Stimulated activated naive CD8-positive, alpha-beta T cell treated with anti-CD3 and anti-CD28 coated beads, Interleukin-15, Interleukin-2, amounts not matched to agents 100 ng/mL and 50 ng/mL, for 24 hours (primary cell): Measurements from ENCODE around the gene SASH3.

ENCODE experiments used
- H3K27ac Mint-ChIP-seq: one replicate; pipeline ENCODE4 v1.8.0; 2021; ENCODE audit warnings: mild to moderate bottlenecking, mixed read lengths
- H3K27me3 Mint-ChIP-seq: one replicate; pipeline ENCODE4 v1.8.0; 2021; ENCODE audit warnings: mixed read lengths
- H3K36me3 Mint-ChIP-seq: one replicate; pipeline ENCODE4 v1.8.0; 2021; ENCODE audit warnings: low read depth, mixed read lengths
- H3K4me1 Mint-ChIP-seq: one replicate; pipeline ENCODE4 v1.8.0; 2021; ENCODE audit warnings: low read depth, mixed read lengths
- H3K4me3 Mint-ChIP-seq: one replicate; pipeline ENCODE4 v1.8.0; 2021; ENCODE audit warnings: mild to moderate bottlenecking, mixed read lengths
- H3K9me3 Mint-ChIP-seq: one replicate; pipeline ENCODE4 v1.8.0; 2021; ENCODE audit warnings: mixed read lengths

SASH3 gene

DNA sequence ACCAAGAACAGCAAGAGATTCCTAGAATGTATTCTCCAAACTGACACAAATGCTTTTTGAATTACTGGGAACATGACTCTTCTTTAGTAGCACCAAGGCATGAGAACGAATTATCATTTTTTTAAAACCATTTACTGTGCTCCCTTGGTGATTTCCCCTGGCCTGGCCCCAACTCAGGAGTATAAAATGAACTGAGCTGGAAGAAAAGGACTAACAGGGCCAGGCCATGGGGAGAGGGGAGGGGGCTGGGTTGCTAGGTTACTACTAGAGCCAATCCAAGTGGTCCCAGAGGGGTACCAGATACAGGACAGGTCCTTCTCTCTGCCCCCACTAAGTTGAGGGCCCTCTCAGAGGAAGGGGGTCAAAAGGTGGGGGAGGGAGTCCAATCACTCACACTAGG, 23.1 kb downstream of the SASH3 start:
- Mint-ChIP-seq H3K27ac (no peak overlapping the region), H3K4me1 (peaks cover 31% of the 10 kb centered on the region), H3K9me3 (no peaks in the 10 kb centered on the region), H3K36me3 (peaks cover 11% of the 10 kb centered on the region), H3K27me3 (no peaks in the 10 kb centered on the region), H3K4me3 (no peak overlapping the region)

DNA sequence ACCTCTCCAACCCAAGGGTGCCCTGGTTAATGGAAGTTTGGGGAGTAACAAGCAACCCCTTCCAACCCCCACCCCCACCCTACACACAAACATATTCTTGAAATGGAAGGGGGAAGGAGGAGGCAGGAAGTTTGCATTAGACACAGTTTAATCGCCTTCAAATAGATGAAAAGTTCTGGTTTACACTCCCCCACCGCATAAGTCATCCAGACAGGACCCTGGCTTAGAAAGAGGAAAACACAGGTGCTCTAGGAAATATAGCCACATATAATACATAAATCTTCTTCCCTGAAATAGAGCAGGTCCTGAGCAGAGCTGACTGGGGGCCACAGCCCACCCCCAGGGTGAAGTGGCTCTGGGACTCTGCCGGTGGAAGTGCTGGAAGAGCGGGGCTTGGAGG, 25.1 kb downstream of the SASH3 start:
- Mint-ChIP-seq H3K9me3 (no peaks in the 10 kb centered on the region), H3K4me3 (no peak overlapping the region), H3K27ac (no peak overlapping the region), H3K27me3 (no peaks in the 10 kb centered on the region), H3K36me3 (peaks cover 19% of the 10 kb centered on the region), H3K4me1 (peaks cover 28% of the 10 kb centered on the region)

DNA sequence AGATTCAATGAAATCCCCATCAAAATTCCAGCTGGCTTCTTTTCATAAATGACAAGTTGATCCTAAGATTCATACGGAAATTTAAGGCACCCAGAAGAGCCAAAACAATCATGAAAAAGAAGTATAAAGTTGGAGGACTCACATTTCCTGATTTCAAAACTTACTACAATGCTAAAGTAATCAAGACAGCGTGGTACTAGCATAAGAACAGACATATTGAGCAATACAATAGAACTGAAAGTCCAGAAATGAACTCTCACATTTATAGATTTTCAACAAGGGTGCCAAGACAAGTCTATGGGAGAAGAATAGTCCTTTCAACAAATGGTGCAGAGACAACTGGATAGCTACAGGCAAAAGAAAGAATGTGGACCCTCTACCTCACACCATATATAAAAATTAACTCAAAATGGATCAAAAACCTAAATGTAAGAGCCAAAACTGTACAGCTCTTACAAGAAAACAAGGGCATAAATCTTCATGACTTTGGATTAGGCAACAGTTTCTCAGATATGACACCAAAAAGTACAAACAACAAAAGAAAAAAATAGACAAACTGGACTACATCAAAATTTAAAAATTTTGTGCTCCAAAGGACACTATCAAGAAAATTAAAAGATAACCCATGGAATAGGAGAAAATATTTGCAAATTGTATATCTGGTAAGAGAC, 28.5 kb downstream of the SASH3 start:
- Mint-ChIP-seq H3K27ac (no peak overlapping the region), H3K4me1 (peaks cover 26% of the 10 kb centered on the region), H3K9me3 (no peaks in the 10 kb centered on the region), H3K36me3 (peaks cover 34% of the 10 kb centered on the region), H3K4me3 (peak overlapping the region; percentile 10), H3K27me3 (no peaks in the 10 kb centered on the region)

DNA sequence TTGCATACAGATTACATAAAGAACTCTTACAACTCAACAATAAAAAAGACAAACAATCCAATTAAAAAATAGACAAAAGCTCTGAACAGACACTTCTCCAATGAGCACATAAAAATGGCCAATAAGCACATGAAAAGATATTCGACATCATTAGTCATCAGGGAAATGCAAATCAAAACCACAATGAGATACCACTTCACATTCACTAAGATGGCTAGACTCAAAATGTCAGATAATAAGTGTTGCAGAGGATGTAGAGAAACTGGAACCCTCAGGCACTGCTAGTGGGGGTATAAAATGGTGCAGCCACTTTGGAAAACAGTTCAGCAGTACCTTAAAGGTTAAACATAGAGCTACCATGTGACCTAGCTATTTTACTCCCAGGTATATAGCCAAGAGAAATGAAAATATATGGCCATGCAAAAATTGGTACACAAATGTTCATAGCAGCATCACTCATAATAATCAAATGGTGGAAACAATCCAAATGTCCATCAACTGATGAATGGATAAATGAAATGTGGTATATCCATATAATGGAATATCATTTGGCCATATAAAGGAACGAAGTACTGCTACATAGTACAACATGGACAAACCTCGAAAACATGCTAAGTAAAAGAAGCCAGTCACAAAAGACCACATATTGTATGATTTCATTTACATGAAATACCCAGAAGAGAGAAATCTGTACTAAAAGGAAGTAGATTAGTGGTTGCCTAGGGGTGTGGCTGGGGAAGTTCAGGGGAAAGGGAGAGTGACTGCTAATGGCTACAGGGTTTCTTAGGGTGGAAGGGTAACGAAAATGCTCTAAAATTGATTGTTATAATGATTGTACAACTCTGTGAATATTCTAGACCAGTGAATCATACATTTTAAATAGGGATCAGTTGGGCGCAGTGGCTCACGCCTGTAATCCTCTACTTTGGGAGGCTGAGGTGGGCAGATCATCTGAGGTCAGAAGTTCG, 29.4 kb downstream of the SASH3 start:
- Mint-ChIP-seq H3K27ac (no peak overlapping the region), H3K4me3 (peak overlapping the region; percentile 10), H3K36me3 (peaks cover 30% of the 10 kb centered on the region), H3K9me3 (no peaks in the 10 kb centered on the region), H3K27me3 (no peaks in the 10 kb centered on the region), H3K4me1 (peaks cover 20% of the 10 kb centered on the region)

DNA sequence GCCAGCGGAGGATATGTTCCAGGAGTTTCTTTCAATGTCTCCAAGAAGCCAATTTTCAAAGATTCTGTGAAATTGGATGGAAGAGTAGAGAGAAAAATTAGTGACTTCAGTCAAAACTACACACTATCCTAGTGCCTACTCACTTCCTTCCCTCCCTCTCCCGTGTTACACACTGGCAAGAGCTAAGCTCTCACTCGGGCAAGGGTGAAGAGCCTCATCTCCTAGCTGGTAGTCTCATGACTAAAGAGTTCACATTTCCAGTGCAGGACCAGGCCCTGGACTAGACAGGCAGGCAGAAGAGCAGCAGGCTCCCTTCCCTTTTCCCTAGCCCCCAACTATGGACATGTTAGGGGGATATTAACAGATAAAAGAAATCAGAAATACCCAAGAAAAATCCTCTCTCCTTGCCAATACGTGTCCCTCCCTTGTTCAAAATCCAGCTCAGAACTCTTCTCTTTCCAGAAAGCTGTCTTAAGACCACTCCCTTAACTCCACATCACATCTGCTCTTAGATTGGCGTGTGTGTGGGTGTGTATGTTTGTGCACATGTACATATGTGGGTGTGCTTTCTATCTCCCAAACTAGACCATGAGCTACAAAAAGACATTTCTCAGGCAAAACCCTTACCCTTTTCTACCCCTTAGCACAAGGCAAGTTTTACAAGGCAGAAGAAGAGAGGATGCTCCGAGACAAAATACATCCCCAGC, 34.1 kb downstream of the SASH3 start:
- H3K4me3 Mint-ChIP-seq, result no peak overlapping the region
- no peaks in the 10 kb centered on the region for H3K9me3 Mint-ChIP-seq
- no peaks in the 10 kb centered on the region for H3K27me3 Mint-ChIP-seq
- peaks cover 29% of the 10 kb centered on the region for H3K36me3 Mint-ChIP-seq
- H3K27ac Mint-ChIP-seq, result no peak overlapping the region
- H3K4me1 Mint-ChIP-seq, result peaks cover 11% of the 10 kb centered on the region

DNA sequence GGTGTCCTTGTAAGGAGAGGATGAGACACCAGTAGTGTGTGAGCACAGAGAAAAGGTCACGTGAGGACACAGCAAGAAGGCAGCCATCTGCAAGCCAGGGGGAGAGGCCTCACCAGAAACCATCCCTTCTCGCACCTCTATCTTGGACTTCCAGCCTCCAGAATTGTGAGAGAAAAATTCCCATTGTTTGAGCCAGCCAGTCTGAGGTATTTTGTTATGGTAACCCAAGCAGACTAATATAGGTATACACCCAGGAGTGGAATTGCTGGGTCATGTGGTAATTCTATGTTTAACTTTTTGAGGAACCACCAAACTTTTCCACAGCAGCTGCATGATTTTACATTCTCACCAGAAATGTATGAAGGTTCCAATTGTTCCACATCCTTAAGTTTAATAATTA, 38.4 kb downstream of the SASH3 start:
- H3K4me1 Mint-ChIP-seq, result peaks cover 2% of the 10 kb centered on the region
- H3K4me3 Mint-ChIP-seq, result no peak overlapping the region
- no peaks in the 10 kb centered on the region for H3K9me3 Mint-ChIP-seq
- H3K27me3 Mint-ChIP-seq, result no peaks in the 10 kb centered on the region
- peaks cover 12% of the 10 kb centered on the region for H3K36me3 Mint-ChIP-seq
- no peak overlapping the region for H3K27ac Mint-ChIP-seq

DNA sequence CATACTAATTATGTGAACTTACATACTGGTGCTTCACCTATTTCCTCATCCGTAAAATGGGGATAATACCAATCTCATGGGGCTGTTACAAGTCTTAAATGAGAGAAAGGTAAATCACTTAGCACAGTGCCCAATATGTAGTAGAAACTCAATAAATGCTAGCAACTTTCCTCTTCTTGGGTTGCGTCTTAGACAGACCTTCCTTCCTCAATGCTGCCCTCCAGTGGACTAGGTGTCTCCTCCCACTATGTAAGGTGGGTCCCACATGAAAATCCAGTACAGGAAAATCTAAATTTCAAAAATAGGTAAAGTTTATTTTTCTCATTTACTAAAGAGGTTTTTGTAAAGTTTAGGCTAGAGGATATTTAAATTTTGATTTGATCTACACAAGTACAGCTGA, 43.4 kb downstream of the SASH3 start:
- H3K36me3 Mint-ChIP-seq, result peaks cover 5% of the 10 kb centered on the region
- H3K27ac Mint-ChIP-seq, result peak overlapping the region; percentile 82
- no peak overlapping the region for H3K4me3 Mint-ChIP-seq
- peaks cover 14% of the 10 kb centered on the region for H3K4me1 Mint-ChIP-seq
- no peaks in the 10 kb centered on the region for H3K27me3 Mint-ChIP-seq
- H3K9me3 Mint-ChIP-seq, result no peaks in the 10 kb centered on the region

DNA sequence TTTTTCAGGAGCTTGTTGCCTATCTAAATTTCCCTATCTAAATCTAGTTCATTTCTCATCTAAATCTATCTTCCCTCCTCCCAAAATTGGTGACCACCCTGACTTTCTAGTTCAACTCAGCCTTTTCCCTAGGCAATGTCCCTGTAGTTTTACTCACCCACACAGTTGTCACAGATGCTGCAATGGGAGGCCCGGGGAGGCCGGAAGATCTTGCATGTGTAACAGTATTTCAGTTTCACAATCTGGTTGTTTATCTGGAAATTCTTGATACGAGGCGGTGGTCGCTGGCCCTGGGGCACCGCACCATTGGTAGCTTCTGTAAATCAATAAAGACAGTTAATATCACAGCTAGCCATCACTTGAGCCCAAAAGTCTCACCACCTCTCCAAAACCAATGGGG, 43.8 kb downstream of the SASH3 start:
- peak overlapping the region; percentile 82 for H3K27ac Mint-ChIP-seq
- H3K27me3 Mint-ChIP-seq, result no peaks in the 10 kb centered on the region
- peaks cover 6% of the 10 kb centered on the region for H3K36me3 Mint-ChIP-seq
- no peaks in the 10 kb centered on the region for H3K9me3 Mint-ChIP-seq
- peaks cover 14% of the 10 kb centered on the region for H3K4me1 Mint-ChIP-seq
- peak overlapping the region; percentile 21 for H3K4me3 Mint-ChIP-seq

DNA sequence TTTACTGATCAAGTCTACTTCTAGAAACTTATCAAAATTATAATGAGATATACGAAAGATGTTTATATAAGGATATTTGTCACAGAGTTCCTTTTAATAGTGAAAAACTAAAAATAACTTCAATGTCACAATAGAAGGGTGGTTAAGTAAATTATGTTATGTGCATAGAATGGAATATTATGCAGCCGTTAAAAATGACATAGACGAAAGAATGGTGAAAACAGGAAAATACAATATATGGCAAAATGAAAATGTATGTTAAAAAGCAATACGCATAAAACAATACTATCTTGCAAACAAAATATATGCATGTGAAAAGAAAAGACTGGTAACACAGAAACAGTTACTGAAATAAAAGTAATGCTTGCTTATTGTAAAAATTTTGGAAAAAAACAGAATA, 44.9 kb downstream of the SASH3 start:
- H3K9me3 Mint-ChIP-seq, result no peaks in the 10 kb centered on the region
- H3K4me3 Mint-ChIP-seq, result no peak overlapping the region
- H3K27ac Mint-ChIP-seq, result no peak overlapping the region
- peaks cover 9% of the 10 kb centered on the region for H3K36me3 Mint-ChIP-seq
- H3K4me1 Mint-ChIP-seq, result peaks cover 14% of the 10 kb centered on the region
- H3K27me3 Mint-ChIP-seq, result no peaks in the 10 kb centered on the region

DNA sequence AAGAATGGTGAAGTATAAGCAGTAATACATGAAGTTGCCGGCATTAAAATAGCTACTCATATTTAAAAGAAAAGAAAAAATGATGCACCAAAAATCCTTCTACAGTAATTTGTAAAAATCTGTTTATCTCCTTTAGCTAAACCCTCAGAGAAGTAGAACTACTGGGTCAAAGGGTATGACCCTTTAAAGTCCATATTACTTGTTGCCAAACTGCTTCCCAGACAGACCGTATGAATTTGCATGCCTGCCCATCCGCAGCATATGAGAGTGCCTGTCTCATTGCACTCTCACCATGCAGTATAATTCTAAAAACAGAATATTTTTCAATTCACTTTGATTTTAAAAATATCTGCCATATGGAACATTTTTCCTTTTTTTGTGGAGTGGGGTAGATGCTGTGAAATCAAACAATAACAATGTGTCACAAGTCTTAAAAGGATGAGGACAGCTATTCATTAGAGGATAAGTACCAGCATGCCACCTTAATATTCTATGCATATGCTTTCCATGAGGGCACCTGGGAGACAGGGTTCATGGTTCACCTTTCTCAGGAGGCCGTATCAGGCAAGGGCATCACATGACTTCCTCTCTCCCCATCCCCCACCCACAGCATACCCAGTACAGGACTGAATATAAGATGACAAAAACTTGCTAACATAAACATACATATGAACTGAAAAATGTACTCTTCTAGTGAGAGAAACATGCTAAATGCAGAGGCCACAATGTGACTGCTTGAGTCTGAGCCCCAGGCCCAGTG, 46.2 kb downstream of the SASH3 start:
- no peaks in the 10 kb centered on the region for H3K9me3 Mint-ChIP-seq
- H3K36me3 Mint-ChIP-seq, result peaks cover 9% of the 10 kb centered on the region
- no peak overlapping the region for H3K27ac Mint-ChIP-seq
- peaks cover 14% of the 10 kb centered on the region for H3K4me1 Mint-ChIP-seq
- no peaks in the 10 kb centered on the region for H3K27me3 Mint-ChIP-seq
- H3K4me3 Mint-ChIP-seq, result no peak overlapping the region

DNA sequence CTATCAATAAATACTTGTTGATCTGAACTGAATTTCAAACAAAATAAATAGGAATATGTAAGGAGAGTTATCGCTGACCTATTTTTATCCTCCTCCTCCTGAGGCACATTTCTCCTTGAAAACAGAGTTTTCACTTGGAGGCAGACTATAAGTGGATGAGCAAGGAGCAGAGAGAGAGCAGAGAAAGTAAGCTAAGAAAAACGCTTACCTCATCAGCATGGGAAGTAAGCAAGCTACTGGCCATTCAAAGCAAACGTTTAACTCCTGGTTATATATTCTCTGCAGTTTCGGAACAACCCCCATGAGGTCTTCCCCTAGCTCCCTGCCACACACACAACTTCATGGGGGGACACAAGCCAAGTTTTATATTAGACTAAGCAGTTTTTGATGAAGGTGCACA, 50.7 kb downstream of the SASH3 start:
- Mint-ChIP-seq H3K27ac (no peak overlapping the region), H3K27me3 (no peaks in the 10 kb centered on the region), H3K4me1 (peaks cover 5% of the 10 kb centered on the region), H3K36me3 (peaks cover 9% of the 10 kb centered on the region), H3K9me3 (no peaks in the 10 kb centered on the region), H3K4me3 (no peak overlapping the region)

DNA sequence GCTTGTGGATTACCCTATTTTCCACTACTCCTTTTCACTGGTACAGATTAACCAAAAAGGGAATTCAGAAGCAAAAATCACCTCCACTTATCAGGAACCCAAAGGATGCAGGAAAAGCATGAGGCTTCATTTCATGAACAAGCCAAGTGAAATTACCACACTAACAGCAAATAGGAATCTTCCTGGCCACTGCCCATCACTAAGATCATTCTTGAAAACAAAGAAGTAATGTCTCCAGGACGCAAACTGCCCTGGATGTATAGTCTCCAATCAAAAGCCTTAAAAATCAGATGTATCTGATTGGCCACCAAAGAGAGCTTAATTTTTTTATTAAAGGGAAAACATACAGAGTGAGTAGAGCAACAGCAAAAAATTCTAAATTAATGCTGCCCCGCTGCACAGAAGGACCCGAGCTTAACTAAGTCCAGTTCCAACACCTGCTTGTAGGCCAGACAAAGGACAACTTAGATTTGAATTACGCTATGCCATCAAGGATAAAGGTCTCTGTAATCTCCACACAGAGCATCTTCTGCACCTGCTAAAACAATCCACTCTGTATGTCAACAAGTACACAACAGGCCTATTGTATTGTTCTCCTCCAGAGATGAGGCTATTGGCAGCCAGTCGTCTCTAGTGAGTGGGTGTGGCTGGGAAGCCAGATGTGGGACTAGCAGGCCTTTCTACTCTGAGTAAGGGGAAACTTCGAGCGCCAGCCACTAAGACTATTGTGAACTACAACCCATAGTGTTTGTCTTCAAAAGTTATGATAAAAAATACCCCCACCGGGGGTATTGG, 51.5 kb downstream of the SASH3 start:
- Mint-ChIP-seq H3K36me3 (peaks cover 9% of the 10 kb centered on the region), H3K4me1 (peaks cover 1% of the 10 kb centered on the region), H3K4me3 (no peak overlapping the region), H3K27ac (no peak overlapping the region), H3K9me3 (no peaks in the 10 kb centered on the region), H3K27me3 (no peaks in the 10 kb centered on the region)

DNA sequence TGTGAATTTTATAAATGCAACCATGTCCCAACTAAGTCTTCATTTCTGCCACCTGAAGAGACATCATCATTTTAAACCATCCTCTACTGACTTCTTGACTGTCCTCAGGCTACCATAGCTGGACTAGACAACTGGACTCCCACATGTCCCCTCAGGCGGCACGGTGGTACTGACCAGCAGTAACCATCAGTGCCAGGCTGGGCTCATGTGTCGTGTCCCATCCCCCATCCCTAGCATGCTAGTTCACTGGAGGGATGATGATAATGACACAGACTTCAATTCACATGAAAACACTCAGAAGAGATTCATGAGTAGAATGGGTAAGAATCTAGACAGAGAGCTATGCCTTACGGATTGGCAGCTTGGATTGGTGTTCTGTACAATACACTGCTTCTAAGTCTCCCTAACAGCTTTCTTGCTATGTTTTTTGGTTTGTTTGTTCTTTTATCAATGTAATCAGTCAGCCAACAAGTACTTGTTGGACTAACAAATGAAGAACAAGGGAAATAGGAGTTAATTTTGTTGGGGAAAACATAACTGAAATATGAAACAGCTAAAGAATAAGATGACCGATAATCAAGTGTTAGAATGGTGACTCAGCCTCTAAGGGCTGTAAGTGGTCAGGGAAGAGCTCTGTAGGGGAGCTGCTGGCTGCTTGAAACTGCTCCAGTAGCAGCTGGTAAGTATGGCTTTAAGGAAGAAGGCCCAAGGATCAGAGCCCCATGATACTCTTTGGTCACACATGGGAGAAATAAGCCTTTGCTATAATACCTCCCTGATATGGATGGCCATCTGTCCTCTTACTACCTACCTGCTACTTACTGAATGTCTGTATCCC, 53.6 kb downstream of the SASH3 start:
- Mint-ChIP-seq H3K36me3 (peaks cover 18% of the 10 kb centered on the region), H3K9me3 (no peaks in the 10 kb centered on the region), H3K27me3 (no peaks in the 10 kb centered on the region), H3K27ac (no peak overlapping the region), H3K4me1 (no peaks in the 10 kb centered on the region), H3K4me3 (no peak overlapping the region)
